SK-N-SH (cell line): ENCODE measurements around the gene NUDT13. TPM values are rescaled to one million over a fixed set of nuclear protein-coding genes. Genes with fewer than 3 reads are reported as not detected.
"Not testable (repeated sequence)": the region's sequence is repeated elsewhere in the genome, so short reads cannot be mapped to it uniquely, and the experiment has no call there.

ENCODE experiments used
- CTCF ChIA-PET: fragments of 300-600, 350-600 bp; formaldehyde crosslinking; extraction: SDS; loops from one replicate; lab custom pipeline; 2021; lab: Yijun Ruan, JAX
- POLR2A ChIA-PET: fragments of 350-600 bp; sonication (Branson Sonifier 250); formaldehyde crosslinking; extraction: SDS; loops from one replicate; lab custom pipeline; 2020; ENCODE audit warnings: antibody characterized with exemption, inconsistent platforms; lab: Yijun Ruan, JAX
- DNase-seq: peaks from one replicate; pipeline ENCODE4 v3.0.0; 2012
- H2AFZ ChIP-seq: fragments of 200-600 bp; sonication (generic); 2 replicates; pipeline ENCODE4 v1.8.1; 2016; ENCODE audit warnings: antibody characterized with exemption, mild to moderate bottlenecking, low read depth
- H3F3A ChIP-seq: fragments of 200-600 bp; sonication (generic); replicated peaks from 2 replicates; pipeline ENCODE3; 2016; ENCODE audit warnings: antibody characterized with exemption, mild to moderate bottlenecking; ENCODE audit not compliant: insufficient read depth
- H3K27ac ChIP-seq, 2 experiments: fragments of 200-500 bp in 1 of 2; fragments of 200-600 bp in 1 of 2; sonication (Bioruptor generic) in 1 of 2; sonication (generic), shearing (Covaris generic) in 1 of 2; 2 replicates each; pipeline versions ENCODE4 v1.5.1 to v1.6.1; 2014 to 2016; ENCODE audit warnings: low read depth in 2 of 2, inconsistent platforms in 1 of 2, low read length in 1 of 2, mild to moderate bottlenecking in 1 of 2, mixed read lengths in 1 of 2
- H3K27me3 ChIP-seq: fragments of 200-600 bp; sonication (generic), shearing (Covaris generic); 2 replicates; pipeline ENCODE4 v1.6.1; 2016; ENCODE audit warnings: mixed run types; ENCODE audit not compliant: insufficient read depth
- H3K36me3 ChIP-seq, 2 experiments: fragments of 200-500 bp in 1 of 2; fragments of 200-600 bp in 1 of 2; sonication (Bioruptor generic) in 1 of 2; sonication (generic) in 1 of 2; replicated peaks in 1 of 2; 2 replicates each; pipeline versions ENCODE3 to v1.5.1; 2014 to 2016; ENCODE audit warnings: low read length in 1 of 2, mild to moderate bottlenecking in 1 of 2; ENCODE audit not compliant: insufficient read depth in 2 of 2, control insufficient read depth in 1 of 2
- H3K4me1 ChIP-seq, 2 experiments: fragments of 200-500 bp in 1 of 2; fragments of 200-600 bp in 1 of 2; sonication (Bioruptor generic) in 1 of 2; sonication (generic), shearing (Covaris generic) in 1 of 2; 2 replicates each; pipeline versions ENCODE4 v1.5.1 to v1.6.1; 2014 to 2016; ENCODE audit warnings: low read depth in 1 of 2, low read length in 1 of 2, mixed run types in 1 of 2; ENCODE audit not compliant: insufficient read depth in 2 of 2, control insufficient read depth in 1 of 2
- H3K4me2 ChIP-seq: fragments of 200-600 bp; sonication (generic), shearing (Covaris generic); 2 replicates; pipeline ENCODE4 v1.6.1; 2017; ENCODE audit warnings: mixed run types
- H3K4me3 ChIP-seq, 2 experiments: fragments of 200-500 bp in 1 of 2; fragments of 200-600 bp in 1 of 2; sonication (Bioruptor generic) in 1 of 2; sonication (generic), shearing (Covaris generic) in 1 of 2; 2 replicates each; pipeline versions ENCODE4 v1.5.1 to v1.8.1; 2014 to 2016; ENCODE audit warnings: low read depth in 2 of 2, inconsistent platforms in 1 of 2, low read length in 1 of 2, mild to moderate bottlenecking in 1 of 2, mixed read lengths in 1 of 2, moderate library complexity in 1 of 2
- H3K79me2 ChIP-seq: fragments of 200-600 bp; sonication (generic); 2 replicates; pipeline ENCODE4 v1.8.1; 2017; ENCODE audit warnings: mild to moderate bottlenecking; ENCODE audit not compliant: insufficient read depth
- H3K9ac ChIP-seq: fragments of 200-600 bp; sonication (generic); 2 replicates; pipeline ENCODE4 v1.6.1; 2017; ENCODE audit warnings: mixed run types
- H3K9me2 ChIP-seq: fragments of 200-600 bp; sonication (generic); 2 replicates; pipeline ENCODE4 v1.6.1; 2017; ENCODE audit warnings: mixed run types
- H3K9me3 ChIP-seq: fragments of 200-600 bp; sonication (generic); 2 replicates; pipeline ENCODE4 v1.6.1; 2017; ENCODE audit warnings: mixed run types, mild to moderate bottlenecking, moderate library complexity
- H4K20me1 ChIP-seq: fragments of 200-600 bp; sonication (generic); 2 replicates; pipeline ENCODE4 v1.6.1; 2017; ENCODE audit warnings: mild to moderate bottlenecking, mixed run types; ENCODE audit not compliant: insufficient read depth
- ELF1 ChIP-seq: IDR thresholded peaks from 2 replicates; pipeline ENCODE4 v1.4.0; 2012
- EP300 ChIP-seq, 2 experiments: IDR thresholded peaks; 2 replicates each; pipeline versions ENCODE4 v1.4.0 to v1.6.1; 2012; ENCODE audit warnings: borderline replicate concordance in 1 of 2, low read depth in 1 of 2, low read length in 1 of 2
- FOSL2 ChIP-seq: IDR thresholded peaks from 2 replicates; pipeline ENCODE4 v1.4.0; 2012; ENCODE audit warnings: low read depth, mild to moderate bottlenecking, moderate library complexity, borderline replicate concordance
- FOXM1 ChIP-seq: IDR thresholded peaks from 2 replicates; pipeline ENCODE4 v1.4.0; 2012; ENCODE audit warnings: low read depth, mild to moderate bottlenecking
- IRF3 ChIP-seq: fragments of 150-350 bp; IDR thresholded peaks from 2 replicates; pipeline ENCODE4 v1.6.1; 2016; ENCODE audit warnings: mild to moderate bottlenecking, low read depth, low read length
- JUND ChIP-seq: IDR thresholded peaks from 2 replicates; pipeline ENCODE4 v1.4.0; 2012
- MXI1 ChIP-seq: IDR thresholded peaks from 2 replicates; pipeline ENCODE4 v1.6.1; 2012; ENCODE audit warnings: mild to moderate bottlenecking, low read depth, low read length, improper control_type of control experiment
- PBX3 ChIP-seq: IDR thresholded peaks from 2 replicates; pipeline ENCODE4; 2012
- POLR2AphosphoS5 ChIP-seq: IDR thresholded peaks from 2 replicates; pipeline ENCODE4 v1.6.1; 2012; ENCODE audit warnings: low read depth, low read length
- RFX5 ChIP-seq: IDR thresholded peaks from 2 replicates; pipeline ENCODE4 v1.6.1; 2012; ENCODE audit warnings: mild to moderate bottlenecking, improper control_type of control experiment, low read length
- RXRA ChIP-seq: IDR thresholded peaks from 2 replicates; pipeline ENCODE4 v1.4.0; 2012; ENCODE audit warnings: low read depth, mild to moderate bottlenecking, borderline replicate concordance
- TAF1 ChIP-seq: IDR thresholded peaks from 2 replicates; pipeline ENCODE4 v1.6.1; 2012; ENCODE audit warnings: low read depth, mild to moderate bottlenecking, low read length, moderate library complexity, borderline replicate concordance
- YY1 ChIP-seq: IDR thresholded peaks from 2 replicates; pipeline ENCODE4 v1.4.0; 2012; ENCODE audit warnings: low read depth, mild to moderate bottlenecking
- WGBS: methylation state at CpG from one replicate; pipeline ENCODE4 v1.1.6; 2017; ENCODE audit warnings: low lambda C conversion rate; 5-methylcytosine and 5-hydroxymethylcytosine counted together
- polyA plus RNA-seq, 3 experiments: library from polyadenylated mRNA; depleted of rRNA; stranded (reverse); fragments of >200 nt; gene quantifications; 2 replicates each; pipeline ENCODE4 v1.2.3, GENCODE V29; 2012
- TF ChIP-seq, protein P1 (sequence below): fragments of 150-350 bp; IDR thresholded peaks from 2 replicates; pipeline ENCODE4 v1.6.1; 2017; ENCODE audit warnings: antibody characterized with exemption, low read length, low read depth, borderline replicate concordance
- TF ChIP-seq, protein P2 (sequence below): fragments of 200-600 bp; sonication (generic); IDR thresholded peaks from 2 replicates; pipeline ENCODE4 v1.6.1; 2017; ENCODE audit warnings: antibody characterized with exemption, mild to moderate bottlenecking, moderate library complexity
- TF ChIP-seq, protein P3 (sequence below): IDR thresholded peaks from 2 replicates; pipeline ENCODE4 v1.4.0; 2012; ENCODE audit warnings: low read depth, borderline replicate concordance

NUDT13 gene
- polyA plus RNA-seq, 1 of the 3 experiments (the other 2 are of a cell fraction), result 3.4 TPM

GRCh38 chr10:73106301-73106700 is 4.0 kb upstream of the NUDT13 start:
- Histone ChIP-seq H3F3A (peaks cover 18% of the 10 kb centered on the region), H3K9me2 (no peaks in the 10 kb centered on the region), H3K79me2 (no peaks in the 10 kb centered on the region), H3K27me3 (no peaks in the 10 kb centered on the region), H3K27ac (no peak overlapping the region), H3K4me3 (no peak overlapping the region), H3K4me2 (no peak overlapping the region), H4K20me1 (no peaks in the 10 kb centered on the region), H3K9ac (no peak overlapping the region), H3K9me3 (no peaks in the 10 kb centered on the region), H2AFZ (no peak overlapping the region), H3K36me3 (peaks cover 0 to 12% of the 10 kb centered on the region in 2 experiments), H3K4me1 (peaks cover 0 to 3% of the 10 kb centered on the region in 2 experiments; a peak in 1 of 4 replicates)
- CTCF ChIA-PET, result interaction anchor here (0.9 kb wide), 1 partner anchor 9 kb away, joined by 3 read pairs; the partner anchor contains the start of gene P4HA1
- DNase-seq, result no peak
- WGBS, result 95% methylated on average over 3 of the region's 3 CpGs
- TF ChIP-seq PBX3, result no peak
- no peak for TF ChIP-seq POLR2AphosphoS5
- TF ChIP-seq YY1, result no peak
- TF ChIP-seq RXRA, result no peak
- TF ChIP-seq FOXM1, result no peak
- TF ChIP-seq IRF3, result no peak
- TF ChIP-seq ELF1, result no peak
- TF ChIP-seq RFX5, result no peak
- TF ChIP-seq MXI1, result no peak
- no peak for TF ChIP-seq JUND
- TF ChIP-seq, protein P1, sequence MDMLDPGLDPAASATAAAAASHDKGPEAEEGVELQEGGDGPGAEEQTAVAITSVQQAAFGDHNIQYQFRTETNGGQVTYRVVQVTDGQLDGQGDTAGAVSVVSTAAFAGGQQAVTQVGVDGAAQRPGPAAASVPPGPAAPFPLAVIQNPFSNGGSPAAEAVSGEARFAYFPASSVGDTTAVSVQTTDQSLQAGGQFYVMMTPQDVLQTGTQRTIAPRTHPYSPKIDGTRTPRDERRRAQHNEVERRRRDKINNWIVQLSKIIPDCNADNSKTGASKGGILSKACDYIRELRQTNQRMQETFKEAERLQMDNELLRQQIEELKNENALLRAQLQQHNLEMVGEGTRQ, result no peak
- TF ChIP-seq, protein P2, sequence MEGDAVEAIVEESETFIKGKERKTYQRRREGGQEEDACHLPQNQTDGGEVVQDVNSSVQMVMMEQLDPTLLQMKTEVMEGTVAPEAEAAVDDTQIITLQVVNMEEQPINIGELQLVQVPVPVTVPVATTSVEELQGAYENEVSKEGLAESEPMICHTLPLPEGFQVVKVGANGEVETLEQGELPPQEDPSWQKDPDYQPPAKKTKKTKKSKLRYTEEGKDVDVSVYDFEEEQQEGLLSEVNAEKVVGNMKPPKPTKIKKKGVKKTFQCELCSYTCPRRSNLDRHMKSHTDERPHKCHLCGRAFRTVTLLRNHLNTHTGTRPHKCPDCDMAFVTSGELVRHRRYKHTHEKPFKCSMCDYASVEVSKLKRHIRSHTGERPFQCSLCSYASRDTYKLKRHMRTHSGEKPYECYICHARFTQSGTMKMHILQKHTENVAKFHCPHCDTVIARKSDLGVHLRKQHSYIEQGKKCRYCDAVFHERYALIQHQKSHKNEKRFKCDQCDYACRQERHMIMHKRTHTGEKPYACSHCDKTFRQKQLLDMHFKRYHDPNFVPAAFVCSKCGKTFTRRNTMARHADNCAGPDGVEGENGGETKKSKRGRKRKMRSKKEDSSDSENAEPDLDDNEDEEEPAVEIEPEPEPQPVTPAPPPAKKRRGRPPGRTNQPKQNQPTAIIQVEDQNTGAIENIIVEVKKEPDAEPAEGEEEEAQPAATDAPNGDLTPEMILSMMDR, result no peak
- no peak for TF ChIP-seq FOSL2
- TF ChIP-seq TAF1, result no peak
- TF ChIP-seq, protein P3, sequence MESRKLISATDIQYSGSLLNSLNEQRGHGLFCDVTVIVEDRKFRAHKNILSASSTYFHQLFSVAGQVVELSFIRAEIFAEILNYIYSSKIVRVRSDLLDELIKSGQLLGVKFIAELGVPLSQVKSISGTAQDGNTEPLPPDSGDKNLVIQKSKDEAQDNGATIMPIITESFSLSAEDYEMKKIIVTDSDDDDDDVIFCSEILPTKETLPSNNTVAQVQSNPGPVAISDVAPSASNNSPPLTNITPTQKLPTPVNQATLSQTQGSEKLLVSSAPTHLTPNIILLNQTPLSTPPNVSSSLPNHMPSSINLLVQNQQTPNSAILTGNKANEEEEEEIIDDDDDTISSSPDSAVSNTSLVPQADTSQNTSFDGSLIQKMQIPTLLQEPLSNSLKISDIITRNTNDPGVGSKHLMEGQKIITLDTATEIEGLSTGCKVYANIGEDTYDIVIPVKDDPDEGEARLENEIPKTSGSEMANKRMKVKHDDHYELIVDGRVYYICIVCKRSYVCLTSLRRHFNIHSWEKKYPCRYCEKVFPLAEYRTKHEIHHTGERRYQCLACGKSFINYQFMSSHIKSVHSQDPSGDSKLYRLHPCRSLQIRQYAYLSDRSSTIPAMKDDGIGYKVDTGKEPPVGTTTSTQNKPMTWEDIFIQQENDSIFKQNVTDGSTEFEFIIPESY, result no peak
- TF ChIP-seq EP300 (IDR thresholded peaks at IDR 0.05; ENCODE audit: borderline replicate concordance in 1 of 2, low read depth in 1 of 2, low read length in 1 of 2), result no peak
- POLR2A ChIA-PET, result no interaction called here

GRCh38 chr10:73109248-73109652 is 1.0 kb upstream of the NUDT13 start:
- not testable (repeated sequence) for H2AFZ ChIP-seq, H3K4me3 ChIP-seq, H3K9me3 ChIP-seq, DNase-seq, H3K9me2 ChIP-seq, H4K20me1 ChIP-seq, H3K27ac ChIP-seq, H3K9ac ChIP-seq, H3K4me2 ChIP-seq, H3K27me3 ChIP-seq
- ChIA-PET POLR2A (interaction anchor here (1.1 to 2.1 kb wide), 2 partner anchors 11 to 13 kb away, joined by 8 to 16 read pairs; partner anchors contain the start of gene P4HA1), CTCF (interaction anchor here (0.6 to 2.9 kb wide), 5 partner anchors 10 to 394 kb away, joined by 3 to 13 read pairs (median 10); partner anchors contain the start of gene P4HA1)
- 96% methylated on average over 4 of the region's 4 CpGs for WGBS
- Histone ChIP-seq H3K79me2 (peaks cover 13% of the 10 kb centered on the region), H3K36me3 (peaks cover 0 to 16% of the 10 kb centered on the region in 2 experiments), H3F3A (peaks cover 34% of the 10 kb centered on the region), H3K4me1 (peaks cover 0 to 12% of the 10 kb centered on the region in 2 experiments; a peak in 1 of 4 replicates)

GRCh38 chr10:73112032-73112431 is 1.8 kb downstream of the NUDT13 start:
- peak overlapping the region in 1 of 2 experiments; percentile 96; a peak in 2 of 4 replicates for H3K27ac ChIP-seq
- H3K27me3 ChIP-seq, DNase-seq, H3K9me2 ChIP-seq, H3K4me3 ChIP-seq, H4K20me1 ChIP-seq, POLR2A ChIA-PET, H3K9me3 ChIP-seq, H2AFZ ChIP-seq: not testable (repeated sequence)
- 97% methylated on average over 13 of the region's 13 CpGs for WGBS
- 0 out of 2 replicates have a peak overlapping the region, but pooled peaks have one; percentile 86 for H3K4me2 ChIP-seq
- CTCF ChIA-PET, result interaction anchor here (2.6 to 2.9 kb wide), 2 partner anchors 12 to 16 kb away, joined by 10 to 13 read pairs; partner anchors contain the start of gene P4HA1
- peak overlapping the region; percentile 91; the same call in 1 of the 2 replicates for H3K9ac ChIP-seq
- H3K79me2 ChIP-seq, result peaks cover 26% of the 10 kb centered on the region
- H3K36me3 ChIP-seq, result peaks cover 0 to 32% of the 10 kb centered on the region in 2 experiments
- peaks cover 0 to 12% of the 10 kb centered on the region in 2 experiments; a peak in 1 of 4 replicates for H3K4me1 ChIP-seq
- H3F3A ChIP-seq, result peaks cover 29% of the 10 kb centered on the region
